Measurements from ENCODE around the gene PPP1R11. TPM values are rescaled to one million over a fixed set of nuclear protein-coding genes. Genes with fewer than 3 reads are reported as not detected.

Gene PPP1R11
- total RNA-seq, 1 experiment from 2014 or later: 59.2 TPM

DNA sequence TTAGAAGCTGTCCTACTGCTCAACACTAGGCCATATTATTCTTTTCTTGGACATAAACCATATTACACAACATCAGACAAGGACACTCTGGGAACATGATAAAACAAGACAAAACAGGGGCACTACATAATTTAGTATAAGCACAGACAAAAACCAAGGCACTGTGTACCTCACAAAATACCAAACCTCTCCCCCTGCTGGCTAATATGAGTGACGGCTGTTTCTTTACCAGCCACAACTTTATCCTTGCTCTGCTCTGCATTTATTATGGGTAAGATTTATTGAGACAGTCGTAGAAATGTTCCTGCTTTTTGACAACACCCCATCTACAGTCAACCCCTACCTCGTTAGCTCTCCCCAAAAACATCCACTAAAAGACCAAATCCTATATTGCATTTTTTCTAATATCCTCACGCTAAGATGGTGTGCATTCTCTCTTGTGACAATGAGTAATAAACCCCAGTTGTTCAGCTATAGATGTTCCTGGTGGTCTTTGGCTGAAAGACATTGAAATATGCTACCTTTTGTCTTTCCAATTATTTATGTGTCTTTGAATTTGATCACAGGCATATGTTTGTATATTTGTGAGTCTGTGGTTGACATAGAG is 29.7 kb upstream of the PPP1R11 start:
- in situ Hi-C loops (cut with HindIII; ENCODE audit: low pct_unique_long_range_greater_than_20kb, low sequenced_read_pairs): no loop called here
- no peaks in the 10 kb centered on the region for H3K4me1 ChIP-seq (ENCODE audit: control insufficient read depth, insufficient read depth, low read length)
- H3K27me3 ChIP-seq (ENCODE audit: control insufficient read depth, insufficient read depth, low read length): no peaks in the 10 kb centered on the region
- no peak overlapping the region for H3K27ac ChIP-seq (ENCODE audit: low read length)
- TF ChIP-seq, protein P1, sequence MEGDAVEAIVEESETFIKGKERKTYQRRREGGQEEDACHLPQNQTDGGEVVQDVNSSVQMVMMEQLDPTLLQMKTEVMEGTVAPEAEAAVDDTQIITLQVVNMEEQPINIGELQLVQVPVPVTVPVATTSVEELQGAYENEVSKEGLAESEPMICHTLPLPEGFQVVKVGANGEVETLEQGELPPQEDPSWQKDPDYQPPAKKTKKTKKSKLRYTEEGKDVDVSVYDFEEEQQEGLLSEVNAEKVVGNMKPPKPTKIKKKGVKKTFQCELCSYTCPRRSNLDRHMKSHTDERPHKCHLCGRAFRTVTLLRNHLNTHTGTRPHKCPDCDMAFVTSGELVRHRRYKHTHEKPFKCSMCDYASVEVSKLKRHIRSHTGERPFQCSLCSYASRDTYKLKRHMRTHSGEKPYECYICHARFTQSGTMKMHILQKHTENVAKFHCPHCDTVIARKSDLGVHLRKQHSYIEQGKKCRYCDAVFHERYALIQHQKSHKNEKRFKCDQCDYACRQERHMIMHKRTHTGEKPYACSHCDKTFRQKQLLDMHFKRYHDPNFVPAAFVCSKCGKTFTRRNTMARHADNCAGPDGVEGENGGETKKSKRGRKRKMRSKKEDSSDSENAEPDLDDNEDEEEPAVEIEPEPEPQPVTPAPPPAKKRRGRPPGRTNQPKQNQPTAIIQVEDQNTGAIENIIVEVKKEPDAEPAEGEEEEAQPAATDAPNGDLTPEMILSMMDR (IDR thresholded peaks at IDR 0.05): peak; percentile 77
- no peak for TF ChIP-seq POLR2AphosphoS5 (IDR thresholded peaks at IDR 0.05; ENCODE audit: low read depth, low read length)
- peak; percentile 84 for ATAC-seq
- no TSS peak for BruUV-seq (replicated peaks)
- no peaks in the 10 kb centered on the region for H3K36me3 ChIP-seq (ENCODE audit: control insufficient read depth, insufficient read depth, low read length)
- POLR2A ChIA-PET: no interaction called here
- DNase-seq (ENCODE audit: low read depth, low spot score): no peak
- CTCF ChIA-PET: interaction anchor here (0.6 to 1.1 kb wide), 4 partner anchors 11 to 73 kb away, joined by 3 to 7 read pairs (median 4); no protein-coding TSS in a partner anchor
- no peak overlapping the region for H3K4me3 ChIP-seq (ENCODE audit: low read depth in 2 of 2, low read length in 2 of 2)
- intact Hi-C loops (cut with micrococcal nuclease; ENCODE audit: unreplicated experiment): no loop called here
- H3K9me3 ChIP-seq (ENCODE audit: control insufficient read depth, insufficient read depth, low read depth, low read length): no peaks in the 10 kb centered on the region

DNA sequence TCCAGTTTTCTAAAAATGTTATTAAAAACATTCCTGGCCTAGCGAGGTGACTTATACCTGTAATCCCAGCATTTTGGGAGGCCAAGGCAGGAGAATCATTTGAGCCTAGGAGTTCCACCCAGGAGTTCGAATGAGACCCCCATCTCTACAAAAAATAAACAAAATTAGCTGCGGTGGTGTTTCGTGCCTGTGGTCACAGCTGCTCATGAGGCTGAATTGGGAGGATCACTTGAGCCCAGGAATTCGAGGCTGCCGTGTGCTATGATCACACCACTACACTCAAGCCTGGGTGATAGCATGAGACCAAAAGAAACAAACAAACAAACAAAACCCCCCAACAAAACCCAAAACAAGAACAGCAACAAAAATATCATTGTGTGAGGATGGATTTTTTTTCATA is 25.8 kb upstream of the PPP1R11 start:
- CTCF ChIA-PET: no interaction called here
- intact Hi-C loops (cut with micrococcal nuclease; ENCODE audit: unreplicated experiment): no loop called here
- TF ChIP-seq, protein P2, sequence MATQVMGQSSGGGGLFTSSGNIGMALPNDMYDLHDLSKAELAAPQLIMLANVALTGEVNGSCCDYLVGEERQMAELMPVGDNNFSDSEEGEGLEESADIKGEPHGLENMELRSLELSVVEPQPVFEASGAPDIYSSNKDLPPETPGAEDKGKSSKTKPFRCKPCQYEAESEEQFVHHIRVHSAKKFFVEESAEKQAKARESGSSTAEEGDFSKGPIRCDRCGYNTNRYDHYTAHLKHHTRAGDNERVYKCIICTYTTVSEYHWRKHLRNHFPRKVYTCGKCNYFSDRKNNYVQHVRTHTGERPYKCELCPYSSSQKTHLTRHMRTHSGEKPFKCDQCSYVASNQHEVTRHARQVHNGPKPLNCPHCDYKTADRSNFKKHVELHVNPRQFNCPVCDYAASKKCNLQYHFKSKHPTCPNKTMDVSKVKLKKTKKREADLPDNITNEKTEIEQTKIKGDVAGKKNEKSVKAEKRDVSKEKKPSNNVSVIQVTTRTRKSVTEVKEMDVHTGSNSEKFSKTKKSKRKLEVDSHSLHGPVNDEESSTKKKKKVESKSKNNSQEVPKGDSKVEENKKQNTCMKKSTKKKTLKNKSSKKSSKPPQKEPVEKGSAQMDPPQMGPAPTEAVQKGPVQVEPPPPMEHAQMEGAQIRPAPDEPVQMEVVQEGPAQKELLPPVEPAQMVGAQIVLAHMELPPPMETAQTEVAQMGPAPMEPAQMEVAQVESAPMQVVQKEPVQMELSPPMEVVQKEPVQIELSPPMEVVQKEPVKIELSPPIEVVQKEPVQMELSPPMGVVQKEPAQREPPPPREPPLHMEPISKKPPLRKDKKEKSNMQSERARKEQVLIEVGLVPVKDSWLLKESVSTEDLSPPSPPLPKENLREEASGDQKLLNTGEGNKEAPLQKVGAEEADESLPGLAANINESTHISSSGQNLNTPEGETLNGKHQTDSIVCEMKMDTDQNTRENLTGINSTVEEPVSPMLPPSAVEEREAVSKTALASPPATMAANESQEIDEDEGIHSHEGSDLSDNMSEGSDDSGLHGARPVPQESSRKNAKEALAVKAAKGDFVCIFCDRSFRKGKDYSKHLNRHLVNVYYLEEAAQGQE (IDR thresholded peaks at IDR 0.05; ENCODE audit: insufficient read depth in 1 of 2, low read depth in 2 of 2, low read length in 1 of 2): no peak
- TF ChIP-seq POLR2AphosphoS5 (IDR thresholded peaks at IDR 0.05; ENCODE audit: low read depth, low read length): no peak
- TF ChIP-seq TCF7L2 (IDR thresholded peaks at IDR 0.05; ENCODE audit: low read depth, low read length): no peak
- TF ChIP-seq, protein P1 (IDR thresholded peaks at IDR 0.05): no peak
- TF ChIP-seq SIN3A (IDR thresholded peaks at IDR 0.05; ENCODE audit: borderline replicate concordance, insufficient read depth, low read depth, low read length): no peak
- in situ Hi-C loops (cut with HindIII; ENCODE audit: low pct_unique_long_range_greater_than_20kb, low sequenced_read_pairs): no loop called here
- H3K4me3 ChIP-seq (ENCODE audit: low read depth in 2 of 2, low read length in 2 of 2): no peak overlapping the region
- no peaks in the 10 kb centered on the region for H3K36me3 ChIP-seq (ENCODE audit: control insufficient read depth, insufficient read depth, low read length)
- H3K9me3 ChIP-seq (ENCODE audit: control insufficient read depth, insufficient read depth, low read depth, low read length): no peaks in the 10 kb centered on the region
- H3K4me1 ChIP-seq (ENCODE audit: control insufficient read depth, insufficient read depth, low read length): no peaks in the 10 kb centered on the region
- no peak overlapping the region for H3K27ac ChIP-seq (ENCODE audit: low read length)
- H3K27me3 ChIP-seq (ENCODE audit: control insufficient read depth, insufficient read depth, low read length): no peaks in the 10 kb centered on the region
- DNase-seq (ENCODE audit: low read depth, low spot score) (no peak), ATAC-seq (no peak)
- POLR2A ChIA-PET: no interaction called here
- no TSS peak for BruUV-seq (replicated peaks)
